A549 treated with ZK216348 at 1 μM for 4 hours (cell line): ENCODE data around the gene PERP. TPM values are rescaled to one million over a fixed set of nuclear protein-coding genes. Genes with fewer than 3 reads are reported as not detected.

Experiments used
- total RNA-seq: library from RNA; stranded (reverse); fragments of 200-300 nt; extraction: Qiagen RNA extraction; gene quantifications from 5 replicates; pipeline ENCODE4 v1.2.3, GENCODE V29; 2022; ENCODE audit warnings: low read depth

PERP gene
- total RNA-seq = 59.9 to 95.4 TPM (median 86.3 TPM) in 5 replicates

DNA sequence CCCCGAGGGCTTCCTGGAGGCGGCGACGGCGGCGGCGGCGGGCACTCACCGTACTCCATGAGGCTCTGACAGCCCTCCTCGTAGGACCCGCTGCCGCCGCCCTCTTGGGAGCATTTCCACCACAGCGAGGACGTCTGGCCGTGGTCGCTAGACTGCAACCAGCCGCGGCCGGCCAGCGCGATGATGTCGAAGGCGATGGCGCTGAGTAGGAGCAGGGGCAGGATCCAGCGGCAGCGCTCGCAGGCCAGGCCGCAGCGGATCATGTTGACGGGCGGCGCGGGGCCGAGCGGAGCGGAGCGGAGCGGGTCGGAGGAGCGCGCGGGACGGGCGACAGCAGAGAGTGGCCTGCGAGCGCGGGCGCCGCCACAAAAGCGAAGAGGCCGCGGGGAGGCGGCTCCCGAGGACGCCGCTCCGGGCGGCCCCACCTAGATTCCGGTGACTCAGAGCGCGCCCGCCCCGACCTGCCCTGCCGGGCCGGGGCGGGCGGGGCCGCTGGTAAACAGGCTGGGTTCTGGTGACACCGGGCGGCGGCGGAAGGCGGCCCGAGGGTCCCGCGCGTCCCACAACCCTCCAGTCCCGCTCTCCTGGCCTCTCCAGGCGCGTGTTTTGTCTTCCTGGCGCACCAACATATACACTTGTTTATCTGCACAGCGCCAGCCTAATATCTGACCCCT, at the start of gene PERP:
PERP (minus strand) TSS at position 342 of the 674 bp plus-strand sequence; CDS start at position 263, 79 bp downstream.

Other genes with a start within 250 kb of the PERP start
- gene TNFAIP3, start 240.2 kb downstream of the PERP start, total RNA-seq = 16.1 to 24.2 TPM (median 16.6 TPM) in 5 replicates
- 0.45 to 0.61 TPM (median 0.48 TPM) in 5 replicates for gene ARFGEF3, start 54.5 kb upstream of the PERP start, total RNA-seq
- not detected in 5 replicates for gene PBOV1, start 111.1 kb upstream of the PERP start, total RNA-seq